ENCODE measurements around the gene ZNF804B.

ZNF804B gene

DNA sequence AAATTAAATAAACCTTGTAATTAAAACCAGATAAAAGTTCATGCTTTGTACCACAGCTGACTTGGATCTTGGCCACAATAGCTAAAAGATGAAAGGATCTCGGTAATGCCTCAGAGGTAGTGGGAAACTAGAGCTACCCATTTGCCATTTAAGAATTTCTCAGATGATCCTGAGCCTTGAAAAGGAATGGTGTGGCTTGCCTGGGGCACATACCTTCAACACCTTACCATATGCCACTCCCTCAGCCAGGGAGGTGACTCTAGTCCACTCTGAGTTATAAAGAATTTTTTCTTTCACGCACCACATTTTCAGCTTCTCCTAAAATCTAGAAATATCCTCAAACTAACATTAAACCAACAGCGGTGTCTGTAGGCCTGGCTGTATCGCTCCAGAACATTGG, 552.4 kb downstream of the ZNF804B start:
- DNase-seq = no peak

DNA sequence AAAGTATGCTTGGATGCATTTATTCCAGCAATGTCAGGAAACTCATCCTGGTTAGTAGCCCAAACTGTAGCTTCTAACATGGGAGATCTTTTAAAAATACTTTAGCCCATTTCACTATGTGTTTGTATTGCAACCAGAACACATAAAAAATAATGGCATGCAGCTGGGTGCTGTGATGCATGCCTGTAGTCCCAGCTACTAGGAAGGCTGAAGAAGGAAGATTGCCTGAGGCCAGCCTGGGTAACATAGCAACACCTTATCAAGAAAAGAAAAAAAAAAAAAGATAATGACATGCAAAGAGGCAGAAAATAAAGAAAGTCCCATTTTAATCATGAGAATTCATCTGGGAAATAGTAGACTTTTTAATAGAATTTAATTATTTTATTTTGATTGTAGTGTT, 553.1 kb downstream of the ZNF804B start:
- no peak for DNase-seq

DNA sequence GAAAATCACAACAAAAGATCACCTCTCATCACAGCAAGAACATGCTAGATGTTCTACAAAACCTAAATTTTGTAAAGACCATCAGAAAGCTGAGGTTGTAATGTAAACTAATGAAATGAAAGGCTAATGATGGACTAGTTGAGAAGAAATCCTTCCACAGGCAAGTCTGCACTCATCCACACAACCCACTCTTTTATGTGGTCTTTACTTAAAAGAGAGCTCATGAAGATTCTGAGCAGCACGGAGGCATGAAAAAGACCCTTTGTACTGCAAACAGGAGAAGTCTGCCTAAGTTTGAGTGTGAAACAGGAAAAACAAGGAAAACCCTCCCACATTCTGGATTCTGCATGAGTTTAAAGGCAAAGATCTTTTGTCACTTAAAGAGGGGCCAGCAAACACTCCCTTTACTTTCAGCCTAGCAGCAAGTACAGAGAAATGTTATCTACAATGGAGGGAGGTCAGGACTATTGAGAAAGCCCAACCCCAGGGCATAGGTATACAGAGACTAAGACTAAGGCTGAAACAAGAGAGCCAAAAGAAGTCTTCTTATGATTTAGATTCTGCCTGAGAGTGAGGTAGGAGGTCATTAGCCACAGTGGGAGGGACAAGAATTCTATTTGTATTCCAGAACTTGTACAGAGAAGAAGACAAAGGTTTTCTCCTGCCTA, 557.2 kb downstream of the ZNF804B start:
- no peak for DNase-seq

- peak; percentile 88 for DNase-seq
Observed at GRCh38 chr7:89332026-89332425, 572.5 kb downstream of the ZNF804B start.

GRCh38 chr7:89334797-89335196, 575.3 kb downstream of the ZNF804B start:
- no peak for DNase-seq

- no peak for DNase-seq
Observed at GRCh38 chr7:89335490-89335889, 576.0 kb downstream of the ZNF804B start.

- no peak for DNase-seq
Observed at GRCh38 chr7:89336121-89336520, 576.6 kb downstream of the ZNF804B start.

DNA sequence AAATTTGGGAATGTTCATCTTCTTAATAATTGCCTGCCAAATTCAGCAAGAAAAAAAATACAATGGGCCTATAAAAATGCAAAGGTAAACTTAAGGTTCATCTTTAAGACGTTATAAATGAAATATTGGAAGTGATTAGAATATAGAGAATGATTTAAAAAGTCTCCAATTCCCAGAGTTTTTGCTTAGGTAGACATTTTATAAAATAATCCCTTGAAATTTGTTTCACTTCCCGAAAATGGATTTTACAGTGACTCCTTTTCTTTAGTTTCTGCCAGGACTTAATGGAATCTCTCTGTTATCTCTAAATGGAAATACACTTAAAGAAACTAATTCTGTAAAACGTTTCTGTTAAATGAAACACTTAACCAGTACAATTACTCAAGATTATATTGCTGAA, 580.2 kb downstream of the ZNF804B start:
- DNase-seq = no peak

- no peak for DNase-seq
Observed at GRCh38 chr7:89357121-89357520, 597.6 kb downstream of the ZNF804B start.

- DNase-seq = no peak
Observed at GRCh38 chr7:89377219-89377618, 617.7 kb downstream of the ZNF804B start.

- no peak for DNase-seq
Observed at GRCh38 chr7:89385411-89385810, 625.9 kb downstream of the ZNF804B start.

Data from fibroblast of skin of scalp (primary cell).